MG63 (cell line): ENCODE data around the gene CD300H. TPM values are rescaled to one million over a fixed set of nuclear protein-coding genes. Genes with fewer than 3 reads are reported as not detected.
"Not testable (repeated sequence)": the region's sequence is repeated elsewhere in the genome, so short reads cannot be mapped to it uniquely, and the experiment has no call there.

Experiments
- DNase-seq: peaks from one replicate; pipeline ENCODE4 v3.0.0-alpha.2; 2020
- H3K27me3 ChIP-seq: fragments of 250-450 bp; sonication (Bioruptor Pico); 2 replicates; pipeline ENCODE4 v1.5.1; 2020; ENCODE audit warnings: mild to moderate bottlenecking, moderate library complexity
- H3K36me3 ChIP-seq: fragments of 250-450 bp; sonication (Bioruptor Pico); 2 replicates; pipeline ENCODE4 v1.5.1; 2020; ENCODE audit warnings: mild to moderate bottlenecking, moderate library complexity
- H3K4me3 ChIP-seq: fragments of 250-450 bp; sonication (Bioruptor Pico); 2 replicates; pipeline ENCODE4 v1.5.1; 2020; ENCODE audit warnings: mild to moderate bottlenecking, moderate library complexity
- H3K9me3 ChIP-seq: fragments of 250-450 bp; sonication (Bioruptor Pico); 2 replicates; pipeline ENCODE4 v1.5.1; 2020; ENCODE audit warnings: mild to moderate bottlenecking, moderate library complexity
- total RNA-seq: library from RNA; depleted of rRNA; stranded (reverse); fragments of >200 nt; shearing (Covaris generic); gene quantifications from 2 replicates; pipeline ENCODE4 v1.2.3, GENCODE V29; 2014; ENCODE audit warnings: low replicate concordance

Gene CD300H
- total RNA-seq, 1 experiment from 2014 or later: not detected

- DNase-seq: no peak
Observed at GRCh38 chr17:74525781-74526288, 41.5 kb downstream of the CD300H start.

DNA sequence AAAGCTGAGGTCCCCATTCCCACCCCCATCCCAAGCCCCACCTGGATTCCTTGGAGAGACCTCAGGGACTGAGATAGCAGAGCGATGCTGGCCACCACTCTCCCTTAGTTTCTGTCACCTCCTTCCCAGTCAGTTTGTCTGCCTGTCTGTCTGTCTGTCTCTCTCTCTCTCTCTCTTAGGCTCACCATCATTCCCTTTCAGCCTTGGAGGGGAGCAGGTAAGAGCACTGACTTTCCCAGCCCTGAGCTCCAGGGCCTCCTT lies 41.9 kb downstream of the CD300H start:
- no peaks in the 10 kb centered on the region for H3K27me3 ChIP-seq
- no peak for DNase-seq
- no peaks in the 10 kb centered on the region for H3K9me3 ChIP-seq
- no peaks in the 10 kb centered on the region for H3K36me3 ChIP-seq
- H3K4me3 ChIP-seq: no peak overlapping the region

More at GRCh38 chr17:74525781-74526288, 41.5 kb downstream of the CD300H start:
- H3K4me3 ChIP-seq: no peak overlapping the region
- H3K36me3 ChIP-seq: no peaks in the 10 kb centered on the region
- no peaks in the 10 kb centered on the region for H3K27me3 ChIP-seq
- no peaks in the 10 kb centered on the region for H3K9me3 ChIP-seq

- H3K4me3 ChIP-seq: no peak overlapping the region
- H3K27me3 ChIP-seq: no peaks in the 10 kb centered on the region
- H3K36me3 ChIP-seq: no peaks in the 10 kb centered on the region
- H3K9me3 ChIP-seq: no peaks in the 10 kb centered on the region
- no peak for DNase-seq
Observed at GRCh38 chr17:74524653-74525464, 42.5 kb downstream of the CD300H start.

- no peak overlapping the region for H3K4me3 ChIP-seq
- no peaks in the 10 kb centered on the region for H3K36me3 ChIP-seq
- no peaks in the 10 kb centered on the region for H3K9me3 ChIP-seq
- no peak for DNase-seq
- H3K27me3 ChIP-seq: no peaks in the 10 kb centered on the region
Observed at GRCh38 chr17:74523308-74523707, 44.0 kb downstream of the CD300H start.

GRCh38 chr17:74522381-74523105 lies 44.8 kb downstream of the CD300H start:
- H3K4me3 ChIP-seq: no peak overlapping the region
- no peak for DNase-seq
- no peaks in the 10 kb centered on the region for H3K36me3 ChIP-seq
- no peaks in the 10 kb centered on the region for H3K27me3 ChIP-seq
- no peaks in the 10 kb centered on the region for H3K9me3 ChIP-seq

DNA sequence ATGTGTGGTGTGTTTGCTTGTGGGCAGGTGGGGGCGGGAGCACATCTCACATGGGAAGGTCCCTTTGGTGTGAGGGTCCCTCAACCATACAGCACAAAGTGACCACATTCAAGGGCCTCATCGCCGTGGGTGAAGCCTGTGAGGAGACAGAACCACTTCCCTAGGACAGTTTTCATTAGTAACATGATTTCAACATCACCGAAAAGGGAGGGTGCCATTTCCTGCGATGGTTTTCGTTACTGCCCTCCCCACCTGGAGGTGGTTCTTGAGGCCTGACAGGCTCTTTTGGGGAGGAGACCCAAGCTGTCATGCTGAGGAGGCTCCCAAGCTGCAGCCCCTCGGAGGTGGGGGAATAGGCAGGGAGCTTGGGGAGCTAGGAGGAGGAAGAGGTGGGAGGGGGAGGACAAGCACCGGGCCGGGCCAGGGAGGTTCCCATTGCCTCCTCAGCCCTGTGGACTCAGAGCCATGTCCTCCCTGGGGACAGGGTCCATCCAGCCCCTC lies 45.6 kb downstream of the CD300H start:
- Histone ChIP-seq H3K9me3 (no peaks in the 10 kb centered on the region), H3K36me3 (no peaks in the 10 kb centered on the region), H3K27me3 (no peaks in the 10 kb centered on the region), H3K4me3 (no peak overlapping the region)
- DNase-seq: no peak

DNA sequence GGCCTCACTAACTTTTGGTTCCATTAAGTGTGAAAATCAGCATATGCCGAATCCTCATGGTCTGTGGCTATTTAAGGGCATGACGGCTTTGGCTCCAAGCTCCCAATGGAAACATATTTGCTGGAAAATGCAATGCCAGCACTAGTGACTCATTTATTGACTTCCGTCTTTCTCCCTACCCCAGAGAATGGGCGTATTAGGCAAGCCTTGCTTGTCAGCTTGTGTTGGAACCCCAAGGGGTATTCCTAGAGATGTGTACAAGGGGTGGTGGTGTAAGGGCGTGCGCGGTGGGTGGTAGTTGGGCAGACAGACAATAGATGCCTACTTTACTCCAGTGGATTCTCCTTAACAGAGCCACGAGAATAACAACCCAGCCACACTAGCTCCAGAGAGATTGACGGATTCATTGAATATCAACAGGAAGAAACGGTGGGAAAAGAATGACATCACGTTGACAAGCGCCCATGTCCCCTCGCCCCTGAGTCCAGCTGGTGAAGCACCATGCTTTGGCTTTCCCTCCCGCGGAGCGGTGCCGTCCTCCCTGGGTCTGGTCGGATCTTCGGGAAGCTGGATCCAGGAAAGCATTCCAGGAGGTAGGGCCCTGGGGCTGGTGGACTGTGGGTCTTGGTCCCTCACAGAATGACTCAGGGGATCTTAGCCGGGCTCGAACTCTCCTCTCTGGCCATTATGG lies 46.4 kb downstream of the CD300H start:
- no peaks in the 10 kb centered on the region for H3K9me3 ChIP-seq
- H3K4me3 ChIP-seq: no peak overlapping the region
- H3K36me3 ChIP-seq: no peaks in the 10 kb centered on the region
- peak; percentile 53 for DNase-seq
- no peaks in the 10 kb centered on the region for H3K27me3 ChIP-seq

GRCh38 chr17:74520016-74520434 lies 47.3 kb downstream of the CD300H start:
- Histone ChIP-seq H3K27me3 (no peaks in the 10 kb centered on the region), H3K36me3 (no peaks in the 10 kb centered on the region)
- no peak for DNase-seq

DNA sequence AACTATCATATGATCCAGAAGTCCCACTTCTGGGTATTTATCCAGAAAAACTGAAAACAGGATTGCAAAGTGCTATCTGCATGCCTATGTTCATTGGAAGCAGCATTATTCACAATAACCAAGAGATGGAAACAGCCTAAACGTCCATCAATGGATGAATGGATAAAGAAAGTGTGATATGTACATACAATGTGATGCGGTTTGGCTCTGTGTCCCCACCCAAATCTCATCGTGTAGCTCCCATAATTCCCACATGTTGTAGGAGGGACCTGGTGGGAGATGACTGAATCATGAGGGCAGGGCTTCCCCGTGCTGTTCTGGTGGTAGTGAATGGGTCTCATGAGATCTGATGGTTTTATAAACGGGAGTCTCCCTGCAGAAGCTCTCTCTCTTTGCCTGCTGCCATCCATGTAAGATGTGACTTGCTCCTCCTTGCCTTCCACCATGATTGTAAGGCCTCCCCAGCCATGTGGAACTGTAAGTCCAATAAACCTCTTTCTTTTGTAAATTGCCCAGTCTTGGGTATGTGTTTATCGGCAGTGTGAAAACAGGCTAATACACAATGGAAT lies 48.8 kb downstream of the CD300H start:
- not testable (repeated sequence) for H3K27me3 ChIP-seq, H3K4me3 ChIP-seq, H3K36me3 ChIP-seq, DNase-seq, H3K9me3 ChIP-seq

More at GRCh38 chr17:74520016-74520434, 47.3 kb downstream of the CD300H start:
- no peaks in the 10 kb centered on the region for H3K9me3 ChIP-seq
- H3K4me3 ChIP-seq: no peak overlapping the region

DNA sequence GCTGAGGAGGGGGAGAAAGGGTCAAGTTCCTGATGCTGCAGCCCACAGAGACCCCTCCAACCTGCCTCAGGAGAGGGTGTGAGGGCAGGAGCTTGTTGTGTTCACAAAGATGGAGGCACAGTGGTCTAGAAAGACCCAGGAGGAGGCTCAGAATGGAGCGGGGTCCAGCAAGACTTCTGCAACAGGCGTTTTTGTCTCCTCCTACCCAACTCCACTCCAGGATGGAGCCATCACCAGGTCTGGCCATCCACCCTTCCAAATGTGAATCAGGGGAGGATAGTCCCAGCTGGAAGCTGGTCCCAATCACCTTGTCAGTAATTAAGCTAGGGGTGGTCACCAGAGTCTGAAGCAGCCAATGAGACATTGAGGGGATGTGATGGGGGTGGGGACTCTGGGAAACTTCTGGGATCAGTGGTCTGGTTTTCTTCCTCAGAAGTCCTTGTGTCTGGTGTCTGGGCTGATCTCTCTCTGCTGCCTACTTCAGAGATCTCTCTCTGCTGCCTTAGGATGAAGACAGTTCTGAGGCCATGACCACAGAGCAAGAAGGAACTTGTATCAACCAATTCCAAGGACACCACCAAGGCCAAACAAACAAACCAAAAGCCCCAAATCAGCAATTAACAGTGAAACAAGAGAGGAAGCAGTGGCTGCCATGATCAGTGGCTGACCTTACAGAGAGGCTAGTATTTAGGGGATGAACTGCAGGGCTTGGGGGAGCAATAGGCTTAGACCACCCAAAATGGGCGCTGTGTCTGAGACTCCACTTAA lies 50.6 kb downstream of the CD300H start:
- no peak for DNase-seq
- Histone ChIP-seq H3K9me3 (peaks cover 4% of the 10 kb centered on the region; the same call in 1 of the 2 replicates), H3K36me3 (no peaks in the 10 kb centered on the region), H3K4me3 (no peak overlapping the region), H3K27me3 (no peaks in the 10 kb centered on the region)

DNA sequence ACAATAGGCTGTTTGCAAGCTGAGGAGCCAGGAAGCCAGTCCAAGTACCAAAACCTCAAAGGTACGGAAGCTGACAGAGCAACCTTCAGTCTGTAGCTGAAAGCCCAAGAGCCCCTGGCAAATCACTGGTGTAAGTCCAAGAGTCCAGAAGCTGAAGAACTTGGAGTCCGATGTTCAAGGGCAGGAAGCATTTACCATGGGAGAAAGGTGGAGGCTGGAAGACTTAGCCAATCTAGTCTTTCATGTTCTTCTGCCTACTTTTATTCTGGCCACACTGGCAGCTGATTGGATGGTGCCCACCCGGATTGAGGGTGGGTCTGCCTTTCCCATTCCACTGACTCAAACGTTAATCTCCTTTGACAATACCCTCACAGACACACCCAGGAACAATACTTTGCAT lies 51.4 kb downstream of the CD300H start:
- DNase-seq: no peak
- H3K9me3 ChIP-seq: peaks cover 4% of the 10 kb centered on the region; the same call in 1 of the 2 replicates
- H3K27me3 ChIP-seq: no peaks in the 10 kb centered on the region
- H3K4me3 ChIP-seq: no peak overlapping the region
- H3K36me3 ChIP-seq: no peaks in the 10 kb centered on the region

GRCh38 chr17:74514632-74515334 lies 52.5 kb downstream of the CD300H start:
- DNase-seq: peak; percentile 17
- Histone ChIP-seq H3K9me3 (peaks cover 4% of the 10 kb centered on the region; the same call in 1 of the 2 replicates), H3K36me3 (no peaks in the 10 kb centered on the region)

DNA sequence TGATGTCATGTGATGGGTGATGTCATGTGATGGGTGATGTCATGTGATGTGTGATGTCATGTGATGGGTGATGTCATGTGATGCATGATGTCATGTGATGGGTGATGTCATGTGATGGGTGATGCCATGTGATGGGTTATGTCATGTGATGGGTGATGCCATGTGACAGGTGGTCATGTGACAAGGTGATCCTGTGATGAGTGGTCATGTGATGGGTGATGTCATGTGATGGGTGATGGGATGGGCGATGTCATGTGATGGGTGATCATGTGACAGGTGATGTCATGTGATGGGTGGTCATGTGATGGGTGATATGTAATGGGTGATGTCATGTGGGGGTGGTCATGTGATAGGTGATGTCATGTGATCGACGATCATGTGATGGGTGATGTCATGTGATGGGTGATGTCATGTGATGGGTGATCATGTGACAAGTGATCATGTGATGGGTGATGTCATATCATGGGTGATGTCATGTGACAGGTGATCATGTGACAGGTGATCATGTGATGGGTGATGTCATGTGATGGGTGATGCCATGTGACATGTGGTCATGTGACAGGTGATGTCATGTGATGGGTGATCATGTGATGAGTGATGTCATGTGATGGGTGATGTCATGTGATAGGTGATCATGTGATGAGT lies 53.2 kb downstream of the CD300H start:
- H3K36me3 ChIP-seq: no peaks in the 10 kb centered on the region
- peak; percentile 12 for DNase-seq

More at GRCh38 chr17:74514632-74515334, 52.5 kb downstream of the CD300H start:
- Histone ChIP-seq H3K27me3 (no peaks in the 10 kb centered on the region), H3K4me3 (no peak overlapping the region)

GRCh38 chr17:74512624-74513091 lies 54.7 kb downstream of the CD300H start:
- Histone ChIP-seq H3K4me3 (no peak overlapping the region), H3K27me3 (no peaks in the 10 kb centered on the region), H3K36me3 (no peaks in the 10 kb centered on the region), H3K9me3 (peaks cover 6% of the 10 kb centered on the region)
- DNase-seq: peak; percentile 65

More for the DNA sequence above, 53.2 kb downstream of the CD300H start:
- peaks cover 4% of the 10 kb centered on the region; the same call in 1 of the 2 replicates for H3K9me3 ChIP-seq
- H3K27me3 ChIP-seq: no peaks in the 10 kb centered on the region
- H3K4me3 ChIP-seq: no peak overlapping the region

DNA sequence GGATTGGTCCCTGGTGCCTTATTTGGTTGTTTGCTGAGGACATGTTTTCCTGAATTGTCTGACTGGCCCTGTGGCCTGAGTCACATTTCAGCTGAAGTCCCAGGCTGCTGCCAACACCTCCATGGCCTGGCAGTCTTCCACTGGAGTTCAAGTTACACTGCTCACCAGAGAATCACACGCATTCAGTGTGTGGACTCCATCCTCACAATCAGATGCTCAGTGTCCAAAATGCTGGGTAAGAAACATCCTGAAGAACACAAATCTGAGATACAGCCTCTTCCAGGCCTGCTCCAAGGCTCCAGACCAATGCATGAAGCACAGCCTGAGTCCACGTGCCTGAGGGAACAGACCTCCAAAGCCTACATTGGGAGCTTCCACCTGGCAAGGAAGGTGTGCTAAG lies 55.3 kb downstream of the CD300H start:
- H3K36me3 ChIP-seq: no peaks in the 10 kb centered on the region
- DNase-seq: peak; percentile 75
- no peak overlapping the region for H3K4me3 ChIP-seq
- no peaks in the 10 kb centered on the region for H3K27me3 ChIP-seq
- H3K9me3 ChIP-seq: peaks cover 6% of the 10 kb centered on the region
